DLD1 (cell line): ENCODE results near the gene RRP7A.
"Not testable (repeated sequence)": the region's sequence is repeated elsewhere in the genome, so short reads cannot be mapped to it uniquely, and the experiment has no call there.

Experiments used
- in situ Hi-C: cut with HindIII; loops from 2 replicates; pipeline ENCODE4 v1.10.0; 2017; ENCODE audit warnings: low sequenced_read_pairs

Gene RRP7A

DNA sequence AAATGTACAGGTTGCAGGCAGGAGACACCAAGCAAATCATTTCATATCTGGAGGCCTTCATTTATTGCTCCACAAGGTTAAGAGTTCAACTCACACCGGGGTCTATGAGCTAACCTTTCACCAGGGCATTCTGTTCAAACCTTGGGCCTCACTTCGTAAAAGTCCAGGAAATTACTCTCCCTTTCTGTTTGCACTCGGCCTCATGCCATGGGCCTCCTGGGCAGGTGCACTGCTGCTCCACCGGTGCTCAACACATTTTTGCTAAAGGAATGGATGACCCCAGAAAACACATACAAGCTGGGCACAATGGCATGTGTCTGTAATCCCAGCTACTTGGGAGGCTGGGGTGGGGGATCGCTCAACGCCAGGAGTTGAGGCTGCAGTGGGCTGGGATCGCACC lies 16.6 kb upstream of the RRP7A start:
- in situ Hi-C loops, result no loop called here

DNA sequence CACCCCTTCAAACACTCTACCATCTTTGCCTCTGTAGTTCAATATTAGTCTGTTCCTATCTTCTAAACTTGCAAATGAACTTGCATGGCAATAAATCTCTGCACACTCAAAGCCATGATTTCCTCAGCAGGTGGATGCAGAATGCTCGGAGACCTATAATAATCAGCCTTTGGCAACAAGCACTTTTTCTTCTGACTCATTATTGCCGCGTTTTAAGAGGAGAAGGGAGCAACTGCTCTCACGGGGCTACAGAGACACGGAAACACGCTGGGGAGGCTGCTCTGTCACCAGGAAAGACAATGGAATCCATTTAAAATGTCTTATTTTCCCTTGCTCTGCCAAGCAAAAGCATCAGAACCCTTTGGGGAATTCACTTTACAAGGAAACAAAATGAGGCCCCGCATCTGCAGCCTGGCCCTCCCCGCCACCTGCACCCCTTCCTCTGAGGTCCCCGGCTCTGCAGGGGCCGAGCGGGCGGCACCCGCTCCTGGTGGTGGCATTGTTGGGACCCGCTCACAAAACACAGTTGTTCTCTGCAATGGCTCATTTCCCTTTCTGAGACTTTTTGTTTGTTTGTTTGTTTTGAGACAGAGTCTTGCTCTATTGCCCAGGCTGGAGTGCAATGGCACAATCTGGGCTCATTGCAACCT lies 15.6 kb upstream of the RRP7A start:
- in situ Hi-C loops, result not testable (repeated sequence)

DNA sequence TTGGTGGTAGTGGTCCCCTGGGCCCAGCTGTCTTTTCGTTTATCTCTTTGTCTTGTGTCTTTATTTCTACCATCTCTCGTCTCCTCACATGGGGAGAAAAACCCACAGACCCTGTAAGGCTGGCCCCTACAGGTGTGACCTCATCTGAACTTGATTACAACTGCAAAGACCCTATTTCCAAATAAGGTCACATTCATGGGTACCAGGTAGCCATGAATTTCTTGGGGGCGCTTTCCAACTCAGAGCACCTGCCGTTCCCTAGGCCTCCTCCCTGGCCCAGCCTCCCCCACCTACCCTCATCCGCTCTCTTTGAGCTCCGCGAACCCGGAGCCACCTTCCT lies 14.0 kb upstream of the RRP7A start:
- in situ Hi-C loops, result no loop called here

DNA sequence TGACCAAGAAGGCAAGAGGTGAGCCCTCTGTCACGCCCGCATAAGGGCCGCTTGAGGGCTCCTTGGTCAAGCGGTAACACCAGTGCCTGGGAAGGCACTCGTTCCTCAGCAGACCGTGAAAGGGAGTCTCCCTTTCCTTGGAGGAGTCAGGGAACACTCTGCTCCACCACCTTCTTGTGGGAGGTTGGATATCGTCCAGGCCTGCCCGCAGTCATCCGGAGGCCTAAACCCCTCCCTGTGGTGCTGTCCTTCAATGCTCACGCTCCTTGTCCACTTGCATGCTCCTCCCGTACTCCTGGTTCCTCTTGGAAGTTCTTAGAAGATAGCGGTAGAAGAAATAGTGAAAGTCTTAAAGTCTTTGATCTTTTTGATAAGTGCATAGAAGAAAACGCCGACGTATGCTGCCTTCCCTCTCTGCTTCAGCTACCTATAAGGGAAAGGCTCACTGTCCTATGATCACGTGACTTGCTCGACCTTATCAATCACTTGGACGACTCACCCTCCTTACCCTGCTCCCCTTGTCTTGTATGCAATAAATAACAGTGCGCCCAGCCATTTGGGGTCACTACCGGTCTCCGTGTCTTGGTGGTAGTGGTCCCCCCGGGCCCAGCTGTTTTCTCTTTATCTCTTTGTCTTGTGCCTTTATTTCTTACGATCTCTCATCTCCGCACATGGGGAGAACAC lies 11.9 kb upstream of the RRP7A start:
- in situ Hi-C loops, result not testable (repeated sequence)

DNA sequence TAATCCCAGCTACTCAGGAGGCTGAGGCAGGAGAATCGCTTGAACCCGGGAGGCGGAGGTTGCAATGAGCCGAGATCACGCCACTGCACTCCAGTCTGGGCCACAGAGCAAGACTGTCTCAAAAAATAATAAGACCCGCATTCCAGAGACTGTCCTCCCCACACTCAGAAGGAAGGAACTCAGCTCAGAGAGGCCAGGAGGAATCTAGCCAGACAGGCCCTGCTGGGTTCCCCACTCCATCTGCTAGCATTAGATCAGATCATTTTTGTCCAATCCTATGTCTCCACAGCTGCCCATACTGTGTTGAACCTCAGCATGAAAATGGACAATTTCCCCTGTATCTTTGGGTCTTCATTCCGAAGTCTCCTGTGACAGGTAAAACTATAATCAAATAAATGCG lies 9.8 kb upstream of the RRP7A start:
- in situ Hi-C loops, result not testable (repeated sequence)

DNA sequence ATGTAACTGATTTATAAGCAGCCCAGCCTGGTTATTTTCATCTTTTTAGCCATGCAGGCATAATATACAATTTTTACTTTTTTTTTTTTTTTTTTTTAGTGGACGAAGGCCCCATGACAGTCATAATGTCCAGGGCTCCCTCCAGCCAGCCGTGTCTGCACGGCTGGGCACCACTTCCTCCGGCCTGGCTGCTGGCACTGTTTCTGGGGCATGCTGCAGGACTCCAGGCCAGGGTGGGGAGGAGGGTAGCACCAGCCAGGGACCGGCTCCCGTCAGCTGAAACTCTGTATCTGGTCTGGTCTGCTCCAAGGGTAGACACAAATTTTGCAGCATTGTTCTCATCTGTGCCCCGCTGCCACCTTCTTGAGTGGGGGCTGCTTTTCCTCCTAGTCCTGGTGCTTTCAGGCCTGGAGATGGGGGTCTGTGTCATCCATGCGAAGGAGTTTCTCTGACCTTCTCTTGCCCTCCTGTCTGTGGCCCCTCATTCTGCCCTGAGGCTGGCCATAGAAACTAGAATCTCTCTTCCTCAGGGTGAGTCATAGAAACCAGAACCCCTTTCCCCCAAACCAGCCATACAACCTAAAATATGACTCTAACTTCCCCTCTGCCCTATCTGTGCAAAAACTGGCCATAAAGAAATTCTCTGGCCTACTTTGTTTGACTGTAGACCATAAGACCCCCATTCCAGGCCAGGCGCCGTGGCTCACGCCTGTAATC lies 9.2 kb upstream of the RRP7A start:
- in situ Hi-C loops, result no loop called here

DNA sequence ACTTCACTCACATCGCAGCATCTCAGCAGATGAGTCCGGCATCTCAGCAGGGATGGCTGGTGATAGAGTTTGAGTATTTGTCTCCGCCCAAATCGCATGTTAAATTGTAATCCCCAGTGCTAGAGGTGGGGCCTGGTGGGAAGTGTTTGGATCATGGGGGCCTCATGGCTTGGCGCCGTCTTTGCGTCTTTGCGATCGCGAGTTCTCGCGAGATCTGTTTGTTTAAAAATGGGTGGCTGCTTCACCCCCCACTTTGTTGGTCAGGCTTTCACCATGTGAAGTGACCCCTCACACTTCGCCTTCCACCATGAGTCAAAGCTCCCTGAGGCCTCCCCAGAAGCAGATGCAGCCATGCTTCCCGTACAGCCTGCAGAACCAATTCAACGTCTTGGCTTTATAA lies 3.0 kb upstream of the RRP7A start:
- in situ Hi-C loops, result no loop called here

DNA sequence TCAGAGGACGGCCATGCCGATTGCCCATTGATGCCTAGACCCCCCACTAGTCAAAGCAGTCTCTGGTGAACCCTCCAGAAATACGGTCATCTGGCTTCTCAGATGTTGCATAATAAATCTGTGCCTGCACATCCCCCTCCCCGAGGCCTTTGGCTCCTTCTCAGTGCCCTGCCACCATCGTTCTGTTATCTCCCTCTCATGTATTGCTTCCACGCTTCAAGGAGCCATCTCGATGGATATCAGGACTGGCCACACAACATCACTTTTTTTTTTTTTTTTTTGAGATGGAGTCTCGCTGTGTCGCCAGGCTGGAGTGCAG lies 1.6 kb upstream of the RRP7A start:
- in situ Hi-C loops, result no loop called here

DNA sequence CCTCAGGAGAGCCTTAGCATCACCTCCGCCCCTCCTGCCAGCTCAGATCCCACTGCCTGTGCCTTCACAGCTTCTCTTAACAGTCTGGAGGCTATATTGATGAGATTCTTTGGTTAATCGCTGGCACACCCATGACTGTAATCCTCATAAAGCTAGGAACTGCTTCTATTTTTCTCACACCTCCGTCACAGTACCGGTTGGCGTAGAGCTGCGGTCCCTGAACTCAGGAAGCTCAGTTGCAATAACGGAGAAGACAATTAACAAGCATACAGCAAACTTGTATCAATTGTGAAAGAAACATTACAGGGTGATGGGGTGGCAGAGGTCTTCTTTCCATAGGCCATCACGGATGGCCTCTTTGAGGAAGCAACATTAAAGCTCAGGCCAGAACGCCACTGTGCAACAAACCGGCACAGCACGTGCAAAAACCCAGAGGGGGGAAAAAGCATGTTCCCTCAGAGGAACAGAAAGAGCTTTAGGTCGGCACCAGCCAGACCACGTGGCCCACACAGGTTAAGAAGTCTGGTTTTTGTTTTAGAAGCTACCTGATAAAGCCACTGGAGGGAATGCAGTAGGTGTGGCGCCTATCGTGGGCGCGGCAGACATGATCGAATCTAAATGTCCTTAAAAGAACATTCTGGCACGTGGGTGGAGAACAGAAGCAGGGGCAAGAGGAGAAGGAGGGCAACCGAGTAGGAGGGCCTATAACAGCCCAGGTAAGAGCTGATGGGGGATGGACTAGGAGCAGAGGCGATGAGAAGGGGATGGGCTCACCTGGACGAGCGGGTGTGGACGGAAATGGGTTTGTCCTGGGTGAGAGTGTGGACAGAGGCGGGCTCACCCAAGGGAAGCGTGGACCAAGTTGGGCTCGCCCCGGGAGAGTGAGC lies 715 bp downstream of the RRP7A start:
- in situ Hi-C loops, result not testable (repeated sequence)

DNA sequence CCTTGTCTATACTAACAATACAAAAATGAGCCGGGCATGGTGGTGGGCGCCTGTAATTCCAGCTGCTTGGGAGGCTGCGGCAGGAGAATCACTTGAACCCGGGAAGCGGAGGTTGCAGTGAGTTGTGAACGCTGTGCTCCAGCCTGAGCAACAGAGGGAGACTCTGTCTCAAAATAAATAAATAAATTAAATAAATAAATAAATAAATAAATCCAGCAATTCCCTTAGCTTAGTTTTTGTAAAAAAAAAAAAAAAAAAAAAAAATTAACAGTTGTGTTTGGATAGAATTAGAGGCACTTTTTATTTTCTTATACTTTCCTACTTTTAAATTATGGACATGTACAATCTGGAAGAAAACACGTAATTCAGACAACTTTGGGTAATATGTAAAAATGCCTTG lies 2.5 kb downstream of the RRP7A start:
- in situ Hi-C loops, result not testable (repeated sequence)

DNA sequence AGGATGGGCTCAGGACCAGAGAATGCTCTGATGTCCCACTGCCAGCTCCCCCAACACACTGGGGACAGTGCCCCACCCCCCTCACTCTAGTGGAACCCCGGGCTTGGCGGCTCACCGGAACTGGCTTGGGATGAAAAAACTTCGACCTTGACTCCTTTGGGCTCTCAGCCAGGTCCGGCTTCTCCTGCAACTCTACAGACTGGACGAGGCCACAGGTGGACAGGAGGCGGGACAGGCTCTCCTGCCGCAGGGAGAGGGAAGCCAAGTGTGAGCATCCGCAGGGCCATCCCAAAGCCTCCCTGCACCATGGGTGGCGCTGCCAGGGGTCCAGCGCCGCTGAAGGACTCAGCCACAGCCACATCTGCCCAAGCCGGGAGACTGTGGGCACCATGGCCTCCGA lies 3.7 kb downstream of the RRP7A start:
- in situ Hi-C loops, result no loop called here

DNA sequence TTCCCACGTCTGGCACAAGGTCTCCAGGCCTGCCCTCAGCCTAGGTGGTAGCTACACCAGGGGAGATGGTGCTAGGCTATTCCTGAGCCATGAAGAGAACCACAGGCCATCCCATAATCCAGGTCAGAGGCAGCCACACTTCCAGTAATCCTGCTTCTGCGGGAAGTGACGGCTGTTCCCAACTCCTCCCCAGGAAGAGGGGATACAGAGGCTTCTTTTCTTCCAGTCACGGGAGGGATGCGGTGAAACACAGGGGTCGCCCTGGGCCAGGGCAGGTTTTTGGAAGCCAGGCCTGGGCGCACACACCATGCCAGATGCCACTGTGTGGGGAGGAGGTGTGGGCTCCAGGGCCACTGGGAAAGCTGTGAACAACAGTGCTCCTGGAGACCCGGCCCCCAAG lies 4.3 kb downstream of the RRP7A start:
- in situ Hi-C loops, result not testable (repeated sequence)

DNA sequence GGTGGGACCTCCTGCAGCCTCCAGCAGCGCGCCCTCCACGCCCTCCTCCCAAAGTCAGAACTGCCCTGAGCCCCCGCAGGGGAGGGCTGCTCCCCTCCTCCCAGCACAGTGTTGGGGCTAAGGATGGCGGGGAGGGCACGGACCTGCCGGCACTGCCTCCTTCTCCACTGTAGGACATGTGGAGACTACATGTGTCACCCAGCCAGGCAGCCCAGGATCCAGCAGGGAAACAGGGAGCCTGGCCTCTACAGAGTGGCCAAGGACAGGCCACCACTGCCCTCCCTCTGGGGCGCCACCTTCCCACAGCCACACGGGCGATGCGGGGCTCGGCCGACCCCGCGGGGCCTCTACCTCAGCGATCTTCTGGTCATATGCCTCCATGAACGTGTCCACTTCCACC lies 5.3 kb downstream of the RRP7A start:
- in situ Hi-C loops, result not testable (repeated sequence)

DNA sequence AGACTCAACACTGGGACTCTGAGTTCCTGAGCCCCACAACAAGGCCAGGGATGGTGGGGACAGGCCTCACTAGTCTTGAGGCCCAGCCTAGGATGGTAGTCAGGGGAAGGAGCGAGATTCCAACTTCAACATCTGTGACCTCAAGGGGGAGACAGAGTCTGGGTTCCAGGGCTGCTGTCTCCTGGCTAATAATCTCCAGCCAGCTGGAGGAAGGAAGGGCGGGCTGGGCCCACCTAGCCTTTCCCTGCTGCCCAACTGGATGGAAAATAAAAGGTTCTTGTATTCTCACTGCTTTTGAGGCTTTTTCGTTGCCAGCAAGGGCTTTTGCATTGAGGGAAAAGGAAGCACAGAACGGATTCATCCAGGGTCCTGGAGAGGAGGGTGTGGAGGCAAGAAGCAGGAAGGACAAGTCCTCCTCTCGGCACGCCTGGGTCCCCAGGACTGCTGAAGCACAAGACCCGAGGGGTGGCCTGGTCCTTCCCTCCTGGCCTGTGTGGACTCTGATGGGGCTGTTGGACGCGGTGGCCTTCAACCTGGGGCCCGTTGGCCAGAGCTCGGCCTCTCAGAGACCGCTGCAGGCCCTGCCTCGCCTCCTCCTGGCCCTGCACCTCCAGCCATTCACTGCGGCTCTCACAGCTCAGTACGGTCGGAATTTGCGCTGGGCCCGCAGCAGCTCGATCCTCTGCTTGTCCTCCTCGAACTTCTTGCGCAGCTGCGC lies 7.2 kb downstream of the RRP7A start:
- in situ Hi-C loops, result not testable (repeated sequence)

DNA sequence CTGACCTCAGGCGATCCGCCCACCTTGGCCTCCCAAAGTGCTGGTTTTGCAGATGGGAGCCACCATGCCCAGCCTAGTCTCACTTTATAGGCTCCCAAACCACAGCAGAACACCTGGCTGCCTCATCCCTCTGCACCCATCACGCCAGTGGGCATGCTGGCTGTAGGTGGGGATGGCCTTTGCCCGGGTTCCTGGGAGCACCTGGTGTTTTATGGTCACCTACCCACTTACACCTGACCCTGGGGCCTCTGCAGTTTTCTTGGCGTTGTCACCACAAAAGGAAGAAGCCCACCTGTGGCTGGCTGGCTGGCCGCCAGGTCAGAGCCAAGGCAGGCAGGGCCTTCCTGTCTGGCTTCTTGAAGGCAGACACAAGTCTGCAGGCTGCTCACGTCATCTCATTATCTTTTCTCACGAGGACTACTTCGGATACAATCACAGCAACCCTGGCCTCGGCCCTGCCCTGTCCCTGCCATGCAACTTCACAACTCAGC lies 8.2 kb downstream of the RRP7A start:
- in situ Hi-C loops, result no loop called here

DNA sequence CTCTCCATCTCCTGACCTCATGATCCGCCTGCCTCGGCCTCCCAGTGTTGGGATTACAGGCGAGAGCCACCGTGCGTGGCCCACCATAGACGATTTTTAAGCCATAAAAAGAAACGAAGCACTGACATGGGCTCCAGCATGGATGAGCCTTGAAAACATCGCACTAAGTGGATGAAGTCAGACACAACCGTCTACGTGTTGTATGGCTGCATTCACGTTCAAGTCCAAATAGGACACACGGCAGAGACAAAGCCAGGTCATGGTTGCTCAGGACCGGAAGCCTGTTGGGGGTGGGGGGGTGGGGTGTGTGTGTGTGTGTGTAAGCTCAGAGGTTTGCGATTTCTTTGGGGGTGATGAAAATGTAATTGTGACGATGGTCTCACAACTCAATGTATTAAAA lies 10.0 kb downstream of the RRP7A start:
- in situ Hi-C loops, result no loop called here

DNA sequence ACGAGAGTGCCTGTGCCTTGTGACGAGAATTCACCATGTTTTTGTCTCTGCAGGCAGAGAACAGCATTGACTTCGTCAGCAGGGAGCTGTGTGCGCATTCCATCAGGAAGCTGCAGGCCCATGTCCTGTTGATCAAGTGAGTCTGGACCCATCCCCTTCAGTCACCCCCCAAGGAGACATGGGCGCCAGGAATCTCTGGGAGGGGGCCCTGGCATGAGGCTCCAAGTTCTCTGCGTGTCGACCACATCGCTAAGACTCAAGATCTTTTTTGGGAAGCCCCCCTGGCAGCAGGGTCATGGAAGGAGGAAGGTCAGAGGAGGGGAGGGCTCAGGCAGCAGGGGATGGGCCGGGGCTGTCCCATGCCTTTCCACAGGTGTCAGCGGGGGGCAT lies 10.6 kb downstream of the RRP7A start:
- in situ Hi-C loops, result not testable (repeated sequence)

DNA sequence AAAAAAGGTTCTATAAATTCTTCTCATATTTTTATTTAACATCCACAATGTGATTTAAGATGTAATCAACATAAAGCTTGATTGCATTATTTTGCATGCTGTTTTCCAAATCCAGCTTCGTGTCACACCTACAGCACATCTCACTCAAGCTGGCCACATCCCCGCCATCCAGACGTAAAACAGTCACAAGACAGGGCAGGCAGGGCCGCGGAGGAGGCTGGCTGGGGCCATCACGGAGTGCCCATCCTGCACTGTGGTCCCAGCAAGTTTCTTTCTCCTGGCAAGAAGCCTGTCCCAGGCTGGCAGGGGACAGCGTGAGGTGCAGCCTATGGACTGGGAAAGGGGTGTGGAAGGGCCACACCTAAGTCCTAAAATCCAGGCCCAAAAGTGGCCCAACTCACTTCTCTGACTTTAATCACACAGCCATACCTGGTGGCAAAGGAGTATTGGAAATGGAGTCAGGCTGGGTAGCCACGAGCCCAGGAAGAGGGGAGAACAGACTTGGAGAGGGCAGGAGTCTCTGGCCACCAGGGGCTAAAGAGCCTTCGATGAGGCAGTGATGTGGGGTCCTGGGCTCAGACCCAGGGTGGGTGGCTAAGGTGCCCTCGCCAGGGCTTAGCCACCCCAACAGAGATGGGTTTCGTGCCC lies 11.1 kb downstream of the RRP7A start:
- in situ Hi-C loops, result not testable (repeated sequence)

DNA sequence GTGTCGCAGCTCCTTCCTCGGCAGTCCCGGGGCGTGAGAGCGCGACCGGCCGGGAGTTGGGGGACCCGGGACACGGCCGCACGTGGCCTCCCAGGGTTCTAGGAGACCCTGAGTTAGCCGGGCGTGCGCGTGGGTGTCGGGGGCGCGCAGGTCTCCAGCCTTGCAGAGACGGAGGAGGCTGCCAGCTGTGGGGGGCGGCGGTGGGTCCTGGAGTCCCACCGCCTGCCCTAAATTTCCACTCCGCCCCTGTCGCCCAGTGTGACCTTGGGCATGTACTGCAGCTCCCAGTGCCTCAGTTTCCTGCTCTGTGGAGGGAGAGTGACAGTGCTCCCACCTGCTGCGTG lies 18.8 kb downstream of the RRP7A start:
- in situ Hi-C loops, result no loop called here

DNA sequence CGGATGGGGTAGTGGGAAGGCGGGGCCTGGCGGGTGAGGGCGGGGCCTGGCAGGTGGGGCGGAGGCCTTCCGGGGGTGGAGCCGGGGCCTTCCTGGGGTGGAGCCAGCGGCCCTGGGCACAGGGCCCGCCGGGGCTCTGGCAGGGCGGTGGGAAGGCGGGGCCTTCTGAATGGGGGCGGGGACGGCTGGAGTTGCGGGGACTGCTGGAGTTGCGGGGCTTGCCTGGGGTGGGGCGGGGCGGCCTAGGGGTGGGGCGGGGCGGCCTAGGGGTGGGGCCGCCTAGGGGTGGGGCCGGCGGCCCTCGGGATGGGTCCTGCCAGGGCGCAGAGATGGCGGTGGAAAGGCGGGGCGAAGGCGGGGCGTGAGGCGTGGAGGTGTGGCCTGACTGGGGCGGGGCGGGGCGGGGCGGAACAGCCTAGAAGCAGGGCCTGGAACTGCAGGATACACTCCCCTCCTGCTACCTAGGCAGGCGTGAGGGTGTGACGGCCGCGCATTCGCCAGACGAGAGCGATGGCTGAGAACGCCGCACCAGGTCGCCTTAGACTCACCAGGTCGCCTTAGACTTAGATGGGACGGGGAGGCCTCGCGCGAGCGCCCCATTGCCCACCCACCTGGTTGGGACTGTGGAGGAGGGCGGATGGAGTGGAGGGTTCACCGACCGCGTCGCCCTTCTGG lies 19.3 kb downstream of the RRP7A start:
- in situ Hi-C loops, result no loop called here
